ENCODE data around the gene GAS7. TPM values are rescaled to one million over a fixed set of nuclear protein-coding genes. Genes with fewer than 3 reads are reported as not detected.

Gene GAS7
- total RNA-seq, 2 donors from 2014 or later, result 8.0 to 20.1 TPM

- TF ChIP-seq CTCF (IDR thresholded peaks at IDR 0.05) (no peak), POLR2A (IDR thresholded peaks at IDR 0.05) (no peak)
Observed at GRCh38 chr17:9951803-9952202, 246.6 kb downstream of the GAS7 start.

GRCh38 chr17:9948928-9949327, 249.5 kb downstream of the GAS7 start:
- peak in 1 of 4 donors; percentile 20 for DNase-seq
- Histone ChIP-seq H3K27me3 (no peaks in the 10 kb centered on the region), H3K36me3 (replicated peaks in 1 of 2; ENCODE audit: insufficient read depth in 1 of 2, low read depth in 2 of 2) (no peaks in the 10 kb centered on the region), H3K9me3 (no peaks in the 10 kb centered on the region), H3K4me3 (no peak overlapping the region), H3K4me1 (no peaks in the 10 kb centered on the region), H3K27ac (no peak overlapping the region)
- 61 to 67% methylated on average over 10 of the region's 10 CpGs for WGBS, 2 donors
- TF ChIP-seq CTCF (IDR thresholded peaks at IDR 0.05) (no peak), POLR2A (IDR thresholded peaks at IDR 0.05) (no peak)
- peak; percentile 62 for ATAC-seq
- intact Hi-C loops (cut with DNase I), result no loop called here

More at GRCh38 chr17:9951803-9952202, 246.6 kb downstream of the GAS7 start:
- WGBS, 2 donors, result 57 to 63% methylated on average over 4 to 5 of the region's 5 CpGs
- H3K27me3 ChIP-seq, result no peaks in the 10 kb centered on the region
- no peaks in the 10 kb centered on the region for H3K4me1 ChIP-seq
- intact Hi-C loops (cut with DNase I), result no loop called here
- H3K4me3 ChIP-seq, result no peak overlapping the region
- no peaks in the 10 kb centered on the region for H3K9me3 ChIP-seq
- no peak for DNase-seq
- H3K27ac ChIP-seq, result no peak overlapping the region
- no peaks in the 10 kb centered on the region for H3K36me3 ChIP-seq (replicated peaks in 1 of 2; ENCODE audit: insufficient read depth in 1 of 2, low read depth in 2 of 2)
- ATAC-seq, result no peak

GRCh38 chr17:9944704-9945103, 253.7 kb downstream of the GAS7 start:
- 57 to 65% methylated on average over 7 of the region's 7 CpGs for WGBS, 2 donors
- DNase-seq, result no peak
- no peak for ATAC-seq
- Histone ChIP-seq H3K27me3 (no peaks in the 10 kb centered on the region), H3K4me1 (no peaks in the 10 kb centered on the region), H3K27ac (no peak overlapping the region), H3K9me3 (no peaks in the 10 kb centered on the region), H3K36me3 (replicated peaks in 1 of 2; ENCODE audit: insufficient read depth in 1 of 2, low read depth in 2 of 2) (no peaks in the 10 kb centered on the region), H3K4me3 (no peak overlapping the region)
- no peak for TF ChIP-seq CTCF (IDR thresholded peaks at IDR 0.05)
- no peak for TF ChIP-seq POLR2A (IDR thresholded peaks at IDR 0.05)
- intact Hi-C loops (cut with DNase I), result no loop called here

GRCh38 chr17:9943343-9943742, 255.1 kb downstream of the GAS7 start:
- 76 to 82% methylated on average over 7 to 9 of the region's 9 CpGs for WGBS, 2 donors
- Histone ChIP-seq H3K4me3 (no peak overlapping the region), H3K27me3 (no peaks in the 10 kb centered on the region), H3K4me1 (no peaks in the 10 kb centered on the region), H3K36me3 (replicated peaks in 1 of 2; ENCODE audit: insufficient read depth in 1 of 2, low read depth in 2 of 2) (no peaks in the 10 kb centered on the region), H3K27ac (no peak overlapping the region), H3K9me3 (peaks cover 0 to 9% (median 0%) of the 10 kb centered on the region in 3 donors)
- intact Hi-C loops (cut with DNase I), result no loop called here
- no peak for DNase-seq
- no peak for ATAC-seq
- TF ChIP-seq CTCF (IDR thresholded peaks at IDR 0.05), result no peak
- TF ChIP-seq POLR2A (IDR thresholded peaks at IDR 0.05), result no peak

GRCh38 chr17:9942885-9943284, 255.5 kb downstream of the GAS7 start:
- DNase-seq, result no peak
- no peak for TF ChIP-seq CTCF (IDR thresholded peaks at IDR 0.05)
- no peak for TF ChIP-seq POLR2A (IDR thresholded peaks at IDR 0.05)
- H3K27me3 ChIP-seq, result no peaks in the 10 kb centered on the region
- WGBS, 2 donors, result 58 to 72% methylated on average over 11 of the region's 13 CpGs
- ATAC-seq, result no peak
- intact Hi-C loops (cut with DNase I), result no loop called here
- H3K4me3 ChIP-seq, result no peak overlapping the region
- H3K27ac ChIP-seq, result no peak overlapping the region
- H3K4me1 ChIP-seq, result no peaks in the 10 kb centered on the region
- H3K36me3 ChIP-seq (replicated peaks in 1 of 2; ENCODE audit: insufficient read depth in 1 of 2, low read depth in 2 of 2), result no peaks in the 10 kb centered on the region
- peaks cover 0 to 10% (median 0%) of the 10 kb centered on the region in 3 donors for H3K9me3 ChIP-seq
